ENCODE results near the gene RNF123.

The RNF123 gene

GRCh38 chr3:49657208-49657915, 32.0 kb upstream of the RNF123 start:
- in situ Hi-C loops (cut with HindIII; ENCODE audit: low sequenced_read_pairs), result no loop called here

GRCh38 chr3:49658711-49659110, 30.6 kb upstream of the RNF123 start:
- in situ Hi-C loops (cut with HindIII; ENCODE audit: low sequenced_read_pairs), result no loop called here

DNA sequence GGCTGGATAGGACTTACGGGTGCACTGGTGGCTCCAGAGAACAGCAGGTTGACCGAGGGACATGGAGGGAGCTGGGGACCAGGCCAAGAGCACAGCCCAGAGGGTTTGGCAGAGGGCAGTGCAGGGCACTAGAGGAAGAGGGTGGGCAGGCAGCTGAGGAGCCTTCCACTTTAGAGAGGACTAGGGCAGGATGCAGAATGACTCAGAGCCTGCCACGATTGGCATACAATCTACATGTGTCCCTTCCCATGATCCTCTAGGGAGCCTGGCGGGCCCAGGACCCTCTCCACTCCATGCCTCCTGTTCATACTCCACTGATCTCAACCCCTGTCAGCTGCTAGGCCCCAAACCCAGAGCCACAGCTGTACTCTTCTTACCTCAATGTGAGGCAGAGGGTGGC, 29.6 kb upstream of the RNF123 start:
- in situ Hi-C loops (cut with HindIII; ENCODE audit: low sequenced_read_pairs), result no loop called here

DNA sequence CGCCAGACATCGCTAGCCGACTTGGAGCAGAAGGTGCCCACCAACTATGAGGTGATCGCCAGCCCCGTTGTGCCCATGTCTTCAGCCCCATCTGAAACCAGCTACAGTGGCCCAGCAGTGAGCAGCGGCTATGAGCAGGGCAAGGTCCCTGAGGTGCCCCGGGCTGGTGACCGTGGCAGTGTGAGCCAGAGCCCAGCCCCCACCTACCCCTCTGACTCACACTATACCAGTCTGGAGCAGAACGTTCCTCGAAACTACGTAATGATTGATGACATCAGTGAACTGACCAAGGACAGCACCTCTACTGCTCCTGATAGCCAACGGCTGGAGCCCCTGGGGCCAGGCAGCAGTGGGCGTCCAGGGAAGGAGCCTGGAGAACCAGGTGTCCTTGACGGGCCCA, 28.1 kb upstream of the RNF123 start:
- in situ Hi-C loops (cut with HindIII; ENCODE audit: low sequenced_read_pairs), result no loop called here

GRCh38 chr3:49662021-49662420, 27.3 kb upstream of the RNF123 start:
- in situ Hi-C loops (cut with HindIII; ENCODE audit: low sequenced_read_pairs), result no loop called here

DNA sequence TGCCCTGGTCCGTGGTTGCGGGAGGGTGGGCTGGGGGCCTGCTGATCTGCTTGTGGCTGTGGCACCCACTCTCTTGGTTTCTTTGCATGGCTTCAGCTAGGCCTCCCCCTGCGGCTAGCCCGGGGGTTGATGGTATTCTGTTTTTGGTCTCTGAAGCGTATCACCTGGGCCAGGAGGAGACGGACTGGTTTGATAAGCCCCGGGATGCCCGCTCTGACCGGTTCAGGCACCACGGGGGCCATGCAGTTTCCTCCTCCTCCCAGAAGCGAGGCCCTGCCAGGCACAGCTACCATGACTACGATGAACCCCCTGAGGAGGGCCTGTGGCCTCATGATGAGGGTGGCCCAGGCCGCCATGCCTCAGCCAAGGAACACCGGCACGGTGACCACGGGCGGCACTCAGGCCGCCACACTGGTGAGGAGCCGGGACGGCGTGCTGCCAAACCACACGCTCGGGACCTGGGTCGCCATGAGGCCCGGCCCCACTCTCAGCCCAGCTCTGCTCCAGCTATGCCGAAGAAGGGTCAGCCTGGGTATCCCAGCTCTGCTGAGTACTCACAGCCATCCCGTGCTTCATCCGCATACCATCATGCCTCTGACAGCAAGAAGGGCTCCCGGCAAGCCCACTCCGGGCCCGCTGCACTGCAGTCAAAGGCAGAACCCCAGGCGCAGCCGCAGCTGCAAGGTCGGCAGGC, 26.5 kb upstream of the RNF123 start:
- in situ Hi-C loops (cut with HindIII; ENCODE audit: low sequenced_read_pairs), result no loop called here

DNA sequence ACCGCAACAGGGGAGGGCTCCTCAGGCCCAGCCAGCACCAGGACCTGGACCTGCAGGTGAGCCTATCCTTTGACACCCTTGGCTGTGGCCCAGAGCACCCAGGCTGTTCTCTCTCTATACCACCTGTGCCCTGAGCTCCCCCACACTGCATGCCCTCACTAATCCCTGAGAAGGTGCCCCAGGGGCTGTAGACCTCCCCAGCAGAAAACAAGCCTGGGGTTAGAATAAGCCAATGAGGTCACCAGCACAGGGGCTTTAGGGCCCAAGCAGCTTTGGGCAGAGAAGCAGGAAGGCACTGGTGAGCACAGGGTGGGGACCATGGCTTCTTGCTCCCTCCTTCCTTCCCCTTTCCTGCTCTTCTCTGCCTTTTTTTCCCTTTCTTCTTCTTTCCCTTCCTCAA, 25.5 kb upstream of the RNF123 start:
- in situ Hi-C loops (cut with HindIII; ENCODE audit: low sequenced_read_pairs), result no loop called here

- in situ Hi-C loops (cut with HindIII; ENCODE audit: low sequenced_read_pairs), result no loop called here
Observed at GRCh38 chr3:49664300-49664699, 25.1 kb upstream of the RNF123 start.

DNA sequence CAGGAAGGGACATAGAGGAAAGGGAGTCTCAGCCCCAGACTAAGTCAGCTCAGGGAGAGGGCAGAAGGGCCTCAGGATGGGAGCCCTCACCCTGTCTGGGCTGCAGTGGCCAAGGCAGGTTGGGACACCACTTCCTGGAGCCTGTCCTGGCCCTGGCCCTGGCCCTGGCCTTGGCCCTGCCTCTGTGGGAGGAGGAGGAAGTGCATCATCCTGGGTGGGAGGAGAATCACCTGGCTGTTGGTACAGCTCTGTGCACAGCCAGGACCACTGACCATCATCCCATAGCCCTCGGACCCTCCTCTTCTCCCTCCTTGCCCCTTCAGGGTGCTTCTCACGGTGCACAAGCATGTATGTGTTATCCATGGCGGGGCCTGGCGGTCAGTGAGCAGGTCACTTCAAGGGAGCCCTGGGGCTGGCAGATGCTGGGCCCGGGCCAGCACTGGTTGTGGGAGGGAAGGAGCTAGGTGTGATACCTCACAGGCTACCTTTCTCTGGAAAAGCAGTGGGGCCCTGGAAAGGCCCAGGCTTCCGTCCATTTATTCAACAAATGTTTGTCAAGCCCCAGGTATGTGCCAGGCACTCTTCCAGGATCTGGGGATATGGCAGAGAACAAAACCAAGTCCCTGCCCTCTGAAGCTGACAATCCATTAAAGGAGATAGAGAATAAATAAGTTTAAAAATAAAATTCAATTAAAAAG, 23.4 kb upstream of the RNF123 start:
- in situ Hi-C loops (cut with HindIII; ENCODE audit: low sequenced_read_pairs), result no loop called here

GRCh38 chr3:49666592-49666991, 22.8 kb upstream of the RNF123 start:
- in situ Hi-C loops (cut with HindIII; ENCODE audit: low sequenced_read_pairs), result no loop called here

DNA sequence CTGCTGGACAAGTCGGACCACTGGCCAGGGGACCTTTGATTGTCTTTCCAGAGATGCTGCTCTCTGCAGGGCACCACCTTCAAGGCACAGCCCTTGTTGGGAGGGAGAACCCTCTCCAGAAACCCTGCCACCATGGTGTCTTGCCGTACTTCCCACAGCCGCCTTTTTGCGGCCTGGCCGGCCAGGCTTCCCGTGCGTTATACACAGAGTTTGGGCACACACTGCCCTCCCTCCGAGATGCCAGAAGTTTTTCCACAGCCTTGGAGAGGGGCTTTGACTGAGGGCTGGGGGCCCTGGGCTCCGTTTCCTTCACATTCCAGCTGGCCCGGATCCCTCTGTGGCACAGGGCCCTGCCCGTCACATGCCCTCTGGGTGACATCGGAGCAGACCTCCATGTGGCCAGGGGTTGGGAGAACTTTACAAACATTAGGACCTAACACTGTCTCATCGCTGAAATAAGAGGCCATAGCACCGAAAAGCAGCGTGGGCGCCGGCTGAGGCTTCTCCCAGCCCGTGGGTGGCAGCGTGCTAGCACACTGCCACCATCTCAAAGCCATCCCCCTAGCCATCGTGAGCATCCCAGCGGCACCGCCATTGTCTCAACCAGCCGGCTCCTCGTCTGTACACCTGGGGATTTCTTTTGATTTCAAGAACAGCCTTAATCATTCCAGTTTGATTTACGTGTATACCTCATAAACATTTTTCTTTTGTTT, 21.5 kb upstream of the RNF123 start:
- in situ Hi-C loops (cut with HindIII; ENCODE audit: low sequenced_read_pairs), result no loop called here

DNA sequence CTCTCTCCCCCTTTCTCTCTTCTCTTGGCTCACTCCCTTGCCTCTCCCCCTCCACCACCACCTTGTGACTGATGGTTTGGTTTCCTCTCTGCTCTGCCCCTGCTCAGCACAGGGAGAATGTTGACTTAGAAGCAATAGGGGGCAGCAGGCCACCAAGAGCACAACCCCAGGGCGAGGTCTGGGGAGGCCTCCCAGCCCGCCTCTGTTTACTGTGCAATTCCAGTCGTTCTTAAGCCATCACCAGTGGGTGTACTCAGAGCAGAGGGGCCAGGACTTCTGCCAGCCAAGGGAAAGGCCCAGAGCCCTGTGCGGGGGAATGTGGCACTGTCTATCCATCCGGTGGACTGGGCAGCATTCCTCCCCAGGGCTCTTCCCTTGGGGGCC, 21.0 kb upstream of the RNF123 start:
- in situ Hi-C loops (cut with HindIII; ENCODE audit: low sequenced_read_pairs), result no loop called here

GRCh38 chr3:49668861-49669260, 20.5 kb upstream of the RNF123 start:
- in situ Hi-C loops (cut with HindIII; ENCODE audit: low sequenced_read_pairs), result no loop called here

GRCh38 chr3:49669352-49669751, 20.0 kb upstream of the RNF123 start:
- in situ Hi-C loops (cut with HindIII; ENCODE audit: low sequenced_read_pairs), result no loop called here

DNA sequence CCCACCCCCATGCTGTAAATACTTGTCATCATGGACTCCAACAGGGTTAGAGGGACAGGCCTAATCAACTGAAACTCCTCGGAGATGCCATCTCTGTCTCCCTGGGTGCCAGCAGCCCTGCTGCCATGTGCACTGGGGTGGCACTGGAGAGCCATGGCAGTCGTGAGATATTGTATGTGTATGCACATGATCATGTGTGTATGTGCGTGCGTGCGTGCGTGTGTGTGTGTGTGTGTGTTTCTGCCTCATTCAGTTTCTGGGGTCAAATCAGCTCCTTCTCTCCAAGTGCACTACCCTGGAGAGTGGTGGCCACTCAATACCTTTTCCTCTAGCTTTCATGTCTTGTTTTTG, 18.4 kb upstream of the RNF123 start:
- in situ Hi-C loops (cut with HindIII; ENCODE audit: low sequenced_read_pairs), result no loop called here

- in situ Hi-C loops (cut with HindIII; ENCODE audit: low sequenced_read_pairs), result no loop called here
Observed at GRCh38 chr3:49671291-49672288, 17.8 kb upstream of the RNF123 start.

- in situ Hi-C loops (cut with HindIII; ENCODE audit: low sequenced_read_pairs), result no loop called here
Observed at GRCh38 chr3:49673121-49673714, 16.1 kb upstream of the RNF123 start.

- in situ Hi-C loops (cut with HindIII; ENCODE audit: low sequenced_read_pairs), result no loop called here
Observed at GRCh38 chr3:49673715-49674496, 15.5 kb upstream of the RNF123 start, which contains the start of gene APEH. Gene APEH, plus strand, starts transcription at chr3:49674351. Its CDS starts 51 bp downstream, at chr3:49674402.

GRCh38 chr3:49674497-49674983, 14.8 kb upstream of the RNF123 start:
- in situ Hi-C loops (cut with HindIII; ENCODE audit: low sequenced_read_pairs), result no loop called here
